HK-2 (cell line): Measurements from ENCODE around the gene CNTNAP3B.
"Not testable (repeated sequence)": the region's sequence is repeated elsewhere in the genome, so short reads cannot be mapped to it uniquely, and the experiment has no call there.

Source experiments
- DNase-seq: peaks from one replicate; pipeline ENCODE4 v3.0.0-alpha.2; 2018; ENCODE audit not compliant: unreplicated experiment

CNTNAP3B gene

GRCh38 chr9:42129073-42129729 lies at the start of gene CNTNAP3B:
Gene CNTNAP3B, minus strand, starts transcription at chr9:42129426. Its CDS starts 332 bp downstream, at chr9:42129094.
- peak; percentile 20 for DNase-seq

- not testable (repeated sequence) for DNase-seq
Measured at GRCh38 chr9:42160299-42160698, 31.1 kb upstream of the CNTNAP3B start.

GRCh38 chr9:42127056-42127841 lies 2.0 kb downstream of the CNTNAP3B start:
- DNase-seq = peak; percentile 3

GRCh38 chr9:42121007-42121406 lies 8.2 kb downstream of the CNTNAP3B start:
- DNase-seq = not testable (repeated sequence)

GRCh38 chr9:42095929-42096328 lies 33.3 kb downstream of the CNTNAP3B start:
- not testable (repeated sequence) for DNase-seq

- not testable (repeated sequence) for DNase-seq
Measured at GRCh38 chr9:42084559-42084952, 44.7 kb downstream of the CNTNAP3B start.

GRCh38 chr9:42083877-42084558 lies 45.2 kb downstream of the CNTNAP3B start:
- DNase-seq = not testable (repeated sequence)

- not testable (repeated sequence) for DNase-seq
Measured at GRCh38 chr9:42080376-42080775, 48.9 kb downstream of the CNTNAP3B start.

GRCh38 chr9:42074868-42075267 lies 54.4 kb downstream of the CNTNAP3B start:
- DNase-seq = not testable (repeated sequence)

- DNase-seq = not testable (repeated sequence)
Measured at GRCh38 chr9:42071026-42071425, 58.2 kb downstream of the CNTNAP3B start.

- DNase-seq = not testable (repeated sequence)
Measured at GRCh38 chr9:42070035-42070799, 59.0 kb downstream of the CNTNAP3B start.

GRCh38 chr9:42053874-42054273 lies 75.4 kb downstream of the CNTNAP3B start:
- not testable (repeated sequence) for DNase-seq

GRCh38 chr9:42050701-42051100 lies 78.5 kb downstream of the CNTNAP3B start:
- DNase-seq = not testable (repeated sequence)

GRCh38 chr9:42044422-42045010 lies 84.7 kb downstream of the CNTNAP3B start:
- not testable (repeated sequence) for DNase-seq

- DNase-seq = not testable (repeated sequence)
Measured at GRCh38 chr9:42033541-42033940, 95.7 kb downstream of the CNTNAP3B start.

- not testable (repeated sequence) for DNase-seq
Measured at GRCh38 chr9:42020639-42021038, 108.6 kb downstream of the CNTNAP3B start.

- DNase-seq = not testable (repeated sequence)
Measured at GRCh38 chr9:42018220-42018922, 110.9 kb downstream of the CNTNAP3B start.

- DNase-seq = not testable (repeated sequence)
Measured at GRCh38 chr9:42014317-42014716, 114.9 kb downstream of the CNTNAP3B start.

- not testable (repeated sequence) for DNase-seq
Measured at GRCh38 chr9:41991607-41992006, 137.6 kb downstream of the CNTNAP3B start.

- not testable (repeated sequence) for DNase-seq
Measured at GRCh38 chr9:41980271-41980670, 149.0 kb downstream of the CNTNAP3B start.
